HUES64 (cell line): ENCODE data around the gene DCLK1.

Experiments
- H3K27ac ChIP-seq: 2 replicates; pipeline ENCODE4 v1.7.0; 2013; ENCODE audit warnings: low read depth, low read length, inconsistent platforms
- H3K27me3 ChIP-seq: 2 replicates; pipeline ENCODE4 v1.6.1; 2013; ENCODE audit warnings: mild to moderate bottlenecking, low read length; ENCODE audit not compliant: insufficient read depth
- H3K36me3 ChIP-seq: 2 replicates; pipeline ENCODE4 v1.6.1; 2013; ENCODE audit warnings: mild to moderate bottlenecking, low read length; ENCODE audit not compliant: insufficient read depth
- H3K4me1 ChIP-seq: 2 replicates; pipeline ENCODE4 v1.6.1; 2013; ENCODE audit warnings: mild to moderate bottlenecking, low read length, moderate library complexity; ENCODE audit not compliant: insufficient read depth
- H3K4me3 ChIP-seq: 2 replicates; pipeline ENCODE4 v1.5.1; 2013; ENCODE audit warnings: mild to moderate bottlenecking, low read length, moderate library complexity
- H3K9ac ChIP-seq: 2 replicates; pipeline ENCODE4 v1.6.1; 2013; ENCODE audit warnings: mild to moderate bottlenecking, low read depth, low read length
- H3K9me3 ChIP-seq: 2 replicates; pipeline ENCODE4 v1.6.1; 2013; ENCODE audit warnings: low read depth, low read length; ENCODE audit not compliant: insufficient read depth
- WGBS: fragments of 150-250, 120-280 bp; methylation state at CpG from one replicate; pipeline ENCODE4 v1.1.7; 2013; ENCODE audit warnings: missing lambda C conversion rate; 5-methylcytosine and 5-hydroxymethylcytosine counted together

Gene DCLK1

DNA sequence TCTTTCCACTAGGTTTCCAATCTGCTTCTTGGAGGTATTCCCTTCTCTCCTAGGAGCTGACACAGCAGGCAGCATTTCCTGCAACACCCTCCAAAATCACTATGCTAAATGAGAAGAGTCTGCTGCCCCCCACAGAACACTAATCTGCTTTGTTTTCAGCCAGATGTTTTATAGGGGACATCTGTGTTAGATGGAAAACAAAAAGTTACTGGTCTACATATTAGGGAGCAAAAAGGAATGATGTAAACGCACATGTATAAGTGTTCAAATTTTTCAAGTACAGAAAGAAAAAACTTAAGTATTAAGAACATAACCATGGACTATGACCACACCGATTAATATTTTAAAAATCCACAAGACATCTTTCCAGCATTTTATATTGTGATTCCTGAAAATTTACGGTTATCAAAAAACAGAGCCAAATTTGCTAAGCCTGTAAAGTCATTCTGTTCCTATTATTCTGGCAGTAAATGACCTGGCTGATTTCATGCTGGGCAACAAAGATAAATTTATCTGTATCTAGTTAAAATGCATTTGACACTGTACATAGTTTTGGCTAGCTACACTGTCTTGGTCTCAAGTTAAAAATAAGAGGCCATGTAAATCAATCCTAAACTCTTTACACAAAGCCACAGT is 63.3 kb downstream of the DCLK1 start:
- no peak overlapping the region for H3K27ac ChIP-seq
- H3K9ac ChIP-seq = no peak overlapping the region
- no peak overlapping the region for H3K4me3 ChIP-seq
- 0% methylated on average over 1 of the region's 3 CpGs for WGBS
- H3K27me3 ChIP-seq = no peaks in the 10 kb centered on the region
- no peaks in the 10 kb centered on the region for H3K9me3 ChIP-seq
- H3K36me3 ChIP-seq = no peaks in the 10 kb centered on the region
- peaks cover 9% of the 10 kb centered on the region; the same call in 1 of the 2 replicates for H3K4me1 ChIP-seq

DNA sequence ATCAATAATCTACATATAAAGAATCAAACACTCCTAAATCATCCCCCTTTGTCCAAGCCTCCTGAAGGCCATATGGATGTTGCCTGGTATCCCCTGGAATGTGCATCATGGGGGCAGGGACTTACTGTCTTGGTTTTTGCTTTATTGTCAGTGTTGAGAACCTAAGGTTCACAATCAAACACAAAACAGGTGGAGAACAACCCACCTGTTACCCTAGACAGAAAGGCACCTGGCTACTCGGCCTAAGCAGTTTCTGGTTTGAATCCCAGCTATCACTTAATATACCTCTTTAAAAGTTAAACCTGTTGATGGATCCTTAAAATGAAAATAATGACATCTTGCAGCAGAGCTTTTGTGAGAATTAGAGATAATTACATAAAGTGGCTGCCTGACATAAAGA is 68.9 kb downstream of the DCLK1 start:
- no peaks in the 10 kb centered on the region for H3K9me3 ChIP-seq
- H3K4me3 ChIP-seq = no peak overlapping the region
- no peaks in the 10 kb centered on the region for H3K27me3 ChIP-seq
- no peaks in the 10 kb centered on the region for H3K4me1 ChIP-seq
- no peak overlapping the region for H3K27ac ChIP-seq
- no peak overlapping the region for H3K9ac ChIP-seq
- H3K36me3 ChIP-seq = no peaks in the 10 kb centered on the region
- WGBS = 88% methylated on average over 1 of the region's 1 CpG

DNA sequence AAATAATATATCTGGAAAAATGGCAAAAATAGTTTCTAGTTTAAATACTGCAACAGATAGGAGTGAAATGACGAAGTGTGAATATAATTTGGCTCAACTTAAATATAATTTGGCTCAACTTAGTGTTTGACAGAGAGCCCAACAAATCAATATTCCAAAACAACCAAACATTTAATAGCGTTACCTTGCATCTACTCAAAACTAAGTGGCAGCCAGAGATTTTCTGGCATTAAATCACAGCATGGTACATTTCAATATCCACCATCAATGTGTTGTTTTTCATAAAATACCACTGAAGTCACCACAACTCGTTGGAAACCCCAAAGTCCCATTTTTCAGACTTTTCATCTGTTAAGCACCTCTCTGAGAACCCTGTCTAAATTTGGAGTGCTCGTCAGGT is 69.6 kb downstream of the DCLK1 start:
- Histone ChIP-seq H3K27me3 (no peaks in the 10 kb centered on the region), H3K27ac (no peak overlapping the region), H3K4me1 (no peaks in the 10 kb centered on the region), H3K4me3 (no peak overlapping the region), H3K36me3 (no peaks in the 10 kb centered on the region), H3K9me3 (no peaks in the 10 kb centered on the region), H3K9ac (no peak overlapping the region)
- 63% methylated on average over 4 of the region's 4 CpGs for WGBS

DNA sequence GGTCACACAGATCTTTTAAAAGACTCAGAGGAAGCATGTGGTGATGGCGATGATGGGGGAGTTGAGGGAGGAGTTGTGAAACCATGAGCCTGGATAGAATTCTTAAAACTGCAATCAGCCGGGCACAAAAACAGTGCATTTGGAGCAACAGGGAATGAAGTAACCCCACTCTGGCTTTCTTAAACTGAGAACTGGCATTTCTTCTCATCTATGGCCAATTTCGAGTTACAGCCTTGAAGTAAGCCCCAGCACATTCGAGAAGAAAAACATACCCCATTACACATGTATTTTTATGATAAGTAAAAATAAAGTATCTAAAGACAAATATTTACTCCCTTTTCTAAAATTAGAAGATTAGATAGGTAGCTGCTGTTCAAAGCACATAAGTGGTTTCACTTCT is 70.1 kb downstream of the DCLK1 start:
- no peak overlapping the region for H3K9ac ChIP-seq
- H3K27me3 ChIP-seq = no peaks in the 10 kb centered on the region
- H3K4me3 ChIP-seq = no peak overlapping the region
- H3K36me3 ChIP-seq = no peaks in the 10 kb centered on the region
- no peak overlapping the region for H3K27ac ChIP-seq
- WGBS = 64% methylated on average over 3 of the region's 4 CpGs
- H3K9me3 ChIP-seq = no peaks in the 10 kb centered on the region
- no peaks in the 10 kb centered on the region for H3K4me1 ChIP-seq

DNA sequence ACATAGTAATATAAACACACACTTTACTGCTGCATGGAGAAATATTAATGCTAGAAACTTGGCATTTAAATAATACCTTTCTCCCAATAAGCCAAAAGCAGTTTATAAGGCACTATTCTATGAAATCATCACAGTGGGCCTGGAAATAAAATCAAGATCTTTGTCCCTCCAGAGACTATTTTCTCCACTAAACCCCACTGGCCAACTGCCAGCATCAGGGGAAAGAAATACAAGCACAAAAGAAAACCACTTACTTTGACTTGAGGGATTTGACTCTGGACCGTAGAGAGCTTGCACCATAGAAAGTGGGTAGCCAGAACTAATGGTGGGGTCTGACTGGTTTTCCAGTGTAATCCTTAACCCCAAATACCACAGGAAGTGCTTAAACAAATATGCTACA is 71.9 kb downstream of the DCLK1 start:
- H3K4me3 ChIP-seq = no peak overlapping the region
- H3K9ac ChIP-seq = no peak overlapping the region
- 0 out of 2 replicates have a peak, but pooled peaks cover 5% of the 10 kb centered on the region for H3K9me3 ChIP-seq
- no peaks in the 10 kb centered on the region for H3K27me3 ChIP-seq
- no peak overlapping the region for H3K27ac ChIP-seq
- WGBS = 80% methylated on average over 1 of the region's 1 CpG
- H3K36me3 ChIP-seq = no peaks in the 10 kb centered on the region
- H3K4me1 ChIP-seq = no peaks in the 10 kb centered on the region

DNA sequence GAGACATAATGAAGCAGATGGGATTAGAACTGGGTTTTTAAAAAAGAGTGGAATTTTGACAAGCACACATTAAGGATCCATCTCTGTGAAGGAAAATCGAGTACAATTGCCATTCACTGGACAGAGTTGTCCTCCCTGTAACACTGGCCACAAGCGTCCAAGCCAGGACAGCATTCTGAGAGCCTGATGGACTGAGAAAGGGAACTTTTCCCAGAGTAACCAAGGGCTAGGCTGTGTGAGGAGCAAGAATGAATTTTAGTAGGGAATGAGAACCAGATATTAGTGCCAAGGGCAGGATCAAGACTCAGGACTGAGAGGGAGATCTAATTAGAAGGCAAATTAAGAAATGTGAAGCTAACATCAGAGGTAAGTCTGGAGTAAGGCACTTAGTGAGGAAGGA is 73.1 kb downstream of the DCLK1 start:
- Histone ChIP-seq H3K36me3 (no peaks in the 10 kb centered on the region), H3K4me1 (no peaks in the 10 kb centered on the region), H3K9ac (no peak overlapping the region), H3K27ac (no peak overlapping the region), H3K4me3 (no peak overlapping the region), H3K27me3 (no peaks in the 10 kb centered on the region), H3K9me3 (0 out of 2 replicates have a peak, but pooled peaks cover 5% of the 10 kb centered on the region)
- WGBS = 88% methylated on average over 2 of the region's 2 CpGs

DNA sequence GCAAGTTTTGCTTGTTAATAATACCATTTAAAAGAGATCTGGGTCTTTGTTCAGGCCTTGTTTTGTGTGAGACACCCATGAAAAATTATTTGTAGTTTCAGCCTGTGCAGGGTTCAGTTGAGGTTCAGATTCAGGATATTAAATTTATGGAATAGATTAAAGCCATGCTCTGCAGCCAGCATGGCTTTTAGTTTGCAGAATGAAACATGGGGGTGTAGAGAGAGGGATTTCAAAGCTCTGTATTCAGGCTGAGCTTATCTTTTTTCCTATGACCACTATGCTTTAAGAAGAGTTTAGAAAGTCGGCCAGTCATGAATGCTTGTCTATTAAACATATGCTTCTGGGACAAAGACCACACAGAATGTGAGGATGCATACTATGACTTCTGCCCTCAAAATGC is 73.6 kb downstream of the DCLK1 start:
- Histone ChIP-seq H3K4me1 (no peaks in the 10 kb centered on the region), H3K27me3 (no peaks in the 10 kb centered on the region), H3K9ac (no peak overlapping the region), H3K27ac (no peak overlapping the region), H3K4me3 (no peak overlapping the region), H3K36me3 (no peaks in the 10 kb centered on the region), H3K9me3 (0 out of 2 replicates have a peak, but pooled peaks cover 5% of the 10 kb centered on the region)
- 83% methylated on average over 1 of the region's 1 CpG for WGBS

DNA sequence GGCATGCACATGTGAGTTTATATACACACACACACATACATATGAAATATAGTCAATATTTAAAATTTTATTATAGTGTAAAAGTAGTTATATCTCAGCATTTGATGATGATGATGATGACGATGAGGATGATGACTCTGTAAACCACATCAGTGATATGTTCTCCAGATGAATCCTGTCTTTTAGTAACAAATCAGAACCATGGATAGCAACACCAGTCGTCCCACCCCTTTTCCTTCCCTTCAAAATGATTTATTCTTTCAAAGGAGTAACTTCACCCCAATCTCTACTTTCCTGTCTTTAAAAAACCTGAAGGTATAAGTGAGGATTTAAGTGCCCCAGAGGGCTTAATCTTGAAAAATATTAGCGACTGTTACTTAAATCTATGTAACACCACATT is 74.1 kb downstream of the DCLK1 start:
- Histone ChIP-seq H3K27me3 (no peaks in the 10 kb centered on the region), H3K27ac (no peak overlapping the region), H3K4me1 (no peaks in the 10 kb centered on the region), H3K36me3 (no peaks in the 10 kb centered on the region), H3K9me3 (0 out of 2 replicates have a peak, but pooled peaks cover 5% of the 10 kb centered on the region), H3K4me3 (no peak overlapping the region), H3K9ac (no peak overlapping the region)
- 66% methylated on average over 3 of the region's 3 CpGs for WGBS

DNA sequence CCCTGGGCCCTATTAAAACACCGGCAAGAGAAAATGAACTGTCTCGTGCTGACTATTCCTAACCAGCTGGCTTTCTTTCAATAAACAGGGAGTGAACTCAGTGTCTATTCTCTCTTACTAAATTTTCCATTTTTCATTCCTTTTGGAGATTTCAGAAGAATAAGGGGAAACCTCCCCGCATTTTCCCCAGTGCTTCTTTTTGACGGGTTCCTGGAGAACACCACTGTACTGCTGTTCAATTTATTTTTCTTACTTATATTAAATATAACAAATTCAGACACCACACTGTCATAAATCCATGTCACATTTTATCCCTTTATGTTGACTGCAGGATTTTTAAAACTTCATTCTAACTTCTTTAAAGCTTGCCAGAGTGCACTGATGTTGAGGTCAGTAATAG is 75.8 kb downstream of the DCLK1 start:
- Histone ChIP-seq H3K27me3 (no peaks in the 10 kb centered on the region), H3K36me3 (no peaks in the 10 kb centered on the region), H3K27ac (no peak overlapping the region), H3K9ac (no peak overlapping the region), H3K4me1 (no peaks in the 10 kb centered on the region), H3K9me3 (0 out of 2 replicates have a peak, but pooled peaks cover 5% of the 10 kb centered on the region), H3K4me3 (no peak overlapping the region)
- WGBS = 99% methylated on average over 4 of the region's 4 CpGs

DNA sequence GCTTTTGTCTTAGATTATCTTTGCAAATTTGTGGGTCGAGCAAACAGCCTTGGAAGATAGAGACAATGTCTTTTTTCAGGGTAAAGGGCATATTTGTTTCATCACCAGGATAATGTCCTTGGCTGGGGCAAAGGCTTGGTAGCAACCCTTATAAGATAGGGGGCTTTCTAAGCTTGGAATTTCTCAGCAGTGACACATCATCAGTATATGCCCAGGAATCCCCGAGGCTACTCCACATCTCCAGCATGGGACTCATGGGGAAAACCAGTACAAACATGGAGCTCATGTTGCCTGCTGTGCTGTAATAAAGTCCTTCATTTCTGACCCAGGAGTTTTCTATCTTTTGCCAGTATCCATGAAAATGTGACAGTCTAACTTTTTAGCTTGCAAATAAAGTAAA is 77.1 kb downstream of the DCLK1 start:
- no peaks in the 10 kb centered on the region for H3K27me3 ChIP-seq
- WGBS = 75% methylated on average over 2 of the region's 2 CpGs
- H3K4me1 ChIP-seq = no peaks in the 10 kb centered on the region

DNA sequence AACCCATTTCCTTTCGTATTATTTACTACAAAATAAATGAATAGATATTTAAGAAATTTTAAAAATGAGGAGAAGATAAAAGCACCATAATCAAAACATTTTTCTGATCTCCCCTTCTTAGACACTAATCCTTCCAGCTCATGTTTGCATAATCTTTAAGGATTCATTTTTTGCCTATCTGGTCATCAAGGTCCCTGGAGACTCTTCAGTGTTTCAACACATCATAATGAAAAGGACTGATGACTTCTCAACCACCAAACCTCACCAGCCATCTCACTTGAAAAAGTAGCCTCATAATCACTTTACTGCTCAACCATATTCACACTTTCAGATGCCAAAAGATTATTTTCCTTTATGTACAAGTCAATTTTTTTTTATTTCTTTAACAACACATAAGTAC is 80.1 kb downstream of the DCLK1 start:
- WGBS = no CpG with 5 or more reads among the region's 1 CpG
- Histone ChIP-seq H3K4me3 (no peak overlapping the region), H3K27ac (no peak overlapping the region)

More for the DNA sequence above, 77.1 kb downstream of the DCLK1 start:
- Histone ChIP-seq H3K9ac (no peak overlapping the region), H3K9me3 (0 out of 2 replicates have a peak, but pooled peaks cover 5% of the 10 kb centered on the region), H3K27ac (no peak overlapping the region), H3K4me3 (no peak overlapping the region), H3K36me3 (no peaks in the 10 kb centered on the region)

DNA sequence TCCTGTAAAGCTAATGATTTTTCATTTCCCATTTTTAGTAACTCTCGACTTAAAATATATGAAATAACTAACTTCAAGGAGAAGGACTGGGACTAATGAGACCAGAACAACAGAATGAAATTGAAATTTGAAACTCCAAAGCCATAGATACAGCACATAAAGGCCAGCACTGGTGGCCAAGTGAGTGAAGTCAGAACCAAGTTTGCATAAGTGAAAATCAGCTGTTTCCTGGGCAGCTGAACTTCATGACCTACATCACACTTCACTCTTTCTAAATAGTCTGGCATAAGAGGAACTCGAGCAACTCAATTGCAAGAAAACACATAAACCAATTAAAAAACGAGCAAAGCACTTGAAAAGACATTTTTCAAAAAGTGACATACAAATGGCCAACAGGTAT is 84.5 kb downstream of the DCLK1 start:
- H3K4me3 ChIP-seq = no peak overlapping the region
- H3K4me1 ChIP-seq = no peaks in the 10 kb centered on the region
- no peak overlapping the region for H3K27ac ChIP-seq
- H3K9ac ChIP-seq = no peak overlapping the region
- 0 out of 2 replicates have a peak, but pooled peaks cover 5% of the 10 kb centered on the region for H3K9me3 ChIP-seq
- no peaks in the 10 kb centered on the region for H3K27me3 ChIP-seq
- no peaks in the 10 kb centered on the region for H3K36me3 ChIP-seq
- WGBS = 87% methylated on average over 3 of the region's 3 CpGs

More for the DNA sequence above, 80.1 kb downstream of the DCLK1 start:
- Histone ChIP-seq H3K27me3 (no peaks in the 10 kb centered on the region), H3K36me3 (no peaks in the 10 kb centered on the region), H3K9ac (no peak overlapping the region), H3K4me1 (no peaks in the 10 kb centered on the region), H3K9me3 (0 out of 2 replicates have a peak, but pooled peaks cover 5% of the 10 kb centered on the region)
